ENCODE data around the gene VPS11. TPM values are rescaled to one million over a fixed set of nuclear protein-coding genes. Genes with fewer than 3 reads are reported as not detected.

VPS11 gene
- total RNA-seq, 1 experiment from 2014 or later, result 18.6 TPM

DNA sequence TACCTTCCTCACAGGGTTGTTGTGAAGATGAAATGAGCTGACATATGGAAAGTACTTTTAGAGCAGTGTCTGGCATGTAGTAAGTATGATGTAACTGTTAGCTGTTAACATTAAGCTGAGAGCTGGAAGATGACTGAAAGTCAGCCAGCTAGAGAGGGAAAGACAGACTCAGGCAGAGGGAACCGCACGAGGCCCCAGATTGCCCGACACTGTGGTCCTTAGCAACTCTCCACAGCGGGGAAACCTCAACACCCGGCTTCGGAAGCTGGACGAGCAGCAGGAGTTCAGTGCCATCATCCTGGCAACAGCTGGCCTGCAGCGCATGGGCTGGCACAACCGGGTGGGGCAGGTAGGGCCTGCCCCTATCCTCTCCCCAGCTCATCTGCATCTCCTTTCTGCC lies 23.6 kb downstream of the VPS11 start:
- no peak overlapping the region for H2BK5ac ChIP-seq (ENCODE audit: insufficient read length, low read length)
- H3K4me1 ChIP-seq (ENCODE audit: insufficient read depth, low read length), result no peaks in the 10 kb centered on the region; the same call in 1 of the 2 replicates
- no peak overlapping the region for H3K27ac ChIP-seq (ENCODE audit: insufficient read length, low read depth, low read length)
- H3K27me3 ChIP-seq (ENCODE audit: insufficient read depth, low read length), result no peaks in the 10 kb centered on the region
- Mint-ChIP-seq H3K4me1 (peaks cover 21 to 24% of the 10 kb centered on the region in 2 experiments), H3K36me3 (ENCODE audit: insufficient read depth in 1 of 3, low read depth in 3 of 3) (peaks cover 17 to 39% (median 33%) of the 10 kb centered on the region in 3 experiments), H3K9me3 (no peaks in the 10 kb centered on the region; a peak in 1 of 5 replicates), H3K27ac (peak overlapping the region in 1 of 3 experiments; percentile 44; a peak in 1 of 7 replicates), H3K4me3 (no peak overlapping the region; a peak in 1 of 5 replicates), H3K27me3 (ENCODE audit: low read depth) (no peaks in the 10 kb centered on the region)
- no peak for DNase-seq
- no peaks in the 10 kb centered on the region for H3K9me3 ChIP-seq (ENCODE audit: control insufficient read depth, low read depth, low read length)
- H2AK5ac ChIP-seq (ENCODE audit: insufficient read length, low read length), result no peak overlapping the region
- H4K91ac ChIP-seq (ENCODE audit: insufficient read length, low read depth, low read length), result no peak overlapping the region
- no peak overlapping the region for H3K56ac ChIP-seq (ENCODE audit: insufficient read length, low read depth, low read length)
- H3K23me2 ChIP-seq (ENCODE audit: insufficient read length, low read depth, low read length, poor library complexity, severe bottlenecking), result peaks cover 13% of the 10 kb centered on the region
- H3K9ac ChIP-seq (ENCODE audit: extremely low read depth, insufficient read length, low read length), result no peak overlapping the region
- TF ChIP-seq, protein P1, sequence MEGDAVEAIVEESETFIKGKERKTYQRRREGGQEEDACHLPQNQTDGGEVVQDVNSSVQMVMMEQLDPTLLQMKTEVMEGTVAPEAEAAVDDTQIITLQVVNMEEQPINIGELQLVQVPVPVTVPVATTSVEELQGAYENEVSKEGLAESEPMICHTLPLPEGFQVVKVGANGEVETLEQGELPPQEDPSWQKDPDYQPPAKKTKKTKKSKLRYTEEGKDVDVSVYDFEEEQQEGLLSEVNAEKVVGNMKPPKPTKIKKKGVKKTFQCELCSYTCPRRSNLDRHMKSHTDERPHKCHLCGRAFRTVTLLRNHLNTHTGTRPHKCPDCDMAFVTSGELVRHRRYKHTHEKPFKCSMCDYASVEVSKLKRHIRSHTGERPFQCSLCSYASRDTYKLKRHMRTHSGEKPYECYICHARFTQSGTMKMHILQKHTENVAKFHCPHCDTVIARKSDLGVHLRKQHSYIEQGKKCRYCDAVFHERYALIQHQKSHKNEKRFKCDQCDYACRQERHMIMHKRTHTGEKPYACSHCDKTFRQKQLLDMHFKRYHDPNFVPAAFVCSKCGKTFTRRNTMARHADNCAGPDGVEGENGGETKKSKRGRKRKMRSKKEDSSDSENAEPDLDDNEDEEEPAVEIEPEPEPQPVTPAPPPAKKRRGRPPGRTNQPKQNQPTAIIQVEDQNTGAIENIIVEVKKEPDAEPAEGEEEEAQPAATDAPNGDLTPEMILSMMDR (conservative IDR thresholded peaks at IDR 0.05), result no peak
- no peak overlapping the region for H2BK20ac ChIP-seq (ENCODE audit: low read depth, low read length, poor library complexity, severe bottlenecking)
- no peak overlapping the region for H2BK15ac ChIP-seq (ENCODE audit: low read depth, low read length)
- no peak overlapping the region for H2BK120ac ChIP-seq (ENCODE audit: low read depth, low read length, poor library complexity, severe bottlenecking)
- no peaks in the 10 kb centered on the region for H3K79me1 ChIP-seq (ENCODE audit: insufficient read depth, low read depth, low read length, poor library complexity, severe bottlenecking)
- H3K4ac ChIP-seq (ENCODE audit: low read depth, low read length), result no peak overlapping the region
- H3T11ph ChIP-seq (ENCODE audit: low read length), result no peak overlapping the region
- no peak overlapping the region for H2AFZ ChIP-seq (ENCODE audit: low read length)
- H4K20me1 ChIP-seq (ENCODE audit: control insufficient read depth, insufficient read depth, insufficient read length), result no peaks in the 10 kb centered on the region
- WGBS (ENCODE audit: extremely low coverage, insufficient read length, low lambda C conversion rate), result no CpG with 5 or more reads among the region's 9 CpGs
- H3K4me2 ChIP-seq (ENCODE audit: insufficient read depth, insufficient read length, low read length), result no peak overlapping the region
- H3K18ac ChIP-seq (ENCODE audit: insufficient read length, low read depth, low read length), result no peak overlapping the region
- H3K79me2 ChIP-seq (ENCODE audit: insufficient read depth, low read length), result peaks cover 20% of the 10 kb centered on the region; the same call in 1 of the 2 replicates
- H4K8ac ChIP-seq (replicated peaks; ENCODE audit: insufficient read length, low read depth, low read length), result no peak overlapping the region
- H4K5ac ChIP-seq (ENCODE audit: insufficient read length, low read depth, low read length), result no peak overlapping the region
- no peak overlapping the region for H2BK12ac ChIP-seq (ENCODE audit: insufficient read length, low read depth, low read length)
- H3K14ac ChIP-seq (ENCODE audit: insufficient read depth, low read length), result no peak overlapping the region
- no peak overlapping the region for H3K23ac ChIP-seq (ENCODE audit: insufficient read length, low read depth, low read length)

All from H9 (cell line).